ENCODE data around the gene DBNDD1.
"Not testable (repeated sequence)": the region's sequence is repeated elsewhere in the genome, so short reads cannot be mapped to it uniquely, and the experiment has no call there.

The DBNDD1 gene

DNA sequence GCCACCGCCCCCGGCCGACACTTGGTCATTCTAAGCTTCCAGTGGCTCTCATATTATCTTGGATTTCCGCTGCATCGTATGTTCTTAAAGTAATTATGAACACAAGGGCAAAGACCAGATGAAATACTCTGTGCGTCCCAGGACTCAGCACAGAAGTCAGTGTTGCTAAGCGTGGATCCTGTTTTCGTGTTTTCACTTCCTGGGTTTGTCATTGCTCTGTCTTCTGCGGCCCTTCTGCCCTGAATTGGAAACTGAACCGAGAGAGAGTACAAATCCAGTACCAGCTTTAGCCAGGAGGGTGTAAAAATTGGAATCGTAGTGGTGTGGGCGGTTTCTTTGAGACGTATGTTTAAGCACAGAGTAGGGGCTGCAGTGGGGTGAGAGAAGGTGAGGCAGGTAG is 32.7 kb downstream of the DBNDD1 start:
- no peak for DNase-seq

DNA sequence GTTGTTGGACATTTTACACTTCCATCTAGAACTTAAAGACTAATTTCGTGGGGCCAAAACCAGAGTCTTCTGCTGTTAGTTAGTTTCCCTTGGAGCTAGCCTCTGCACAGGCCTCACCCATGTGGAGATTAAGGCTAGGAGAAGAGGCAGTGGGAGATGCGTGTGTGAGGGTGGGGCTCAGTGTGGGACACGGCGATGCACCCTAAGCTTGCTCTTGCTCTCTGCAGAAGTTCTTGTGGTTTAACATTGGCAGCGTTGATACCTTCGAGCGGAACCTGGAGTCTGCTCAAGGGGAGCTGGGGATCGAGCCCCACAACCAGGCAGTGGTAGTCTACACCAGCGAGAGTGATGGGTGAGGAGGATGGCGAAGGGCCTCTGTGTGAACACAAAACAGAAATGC is 34.0 kb downstream of the DBNDD1 start:
- DNase-seq, result no peak

DNA sequence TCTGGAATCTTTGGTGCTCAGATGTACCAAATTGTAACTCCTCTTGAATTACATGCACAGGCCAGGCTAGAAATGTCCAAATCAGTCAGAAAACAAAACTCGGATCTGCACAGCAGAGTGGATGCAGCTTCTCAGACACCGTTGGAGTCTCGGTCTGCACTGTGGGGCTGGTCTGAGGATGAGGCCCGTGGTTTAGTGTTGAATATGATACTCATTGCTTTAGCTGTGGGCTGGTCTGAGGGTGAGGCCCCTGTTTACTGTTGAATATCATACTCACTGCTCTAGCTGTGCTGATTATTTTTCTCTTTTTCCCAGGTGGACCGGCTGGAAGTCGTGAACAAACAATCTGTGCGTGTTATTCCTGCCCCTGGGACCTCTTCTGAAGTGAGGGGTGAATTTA is 35.0 kb downstream of the DBNDD1 start:
- no peak for DNase-seq

DNA sequence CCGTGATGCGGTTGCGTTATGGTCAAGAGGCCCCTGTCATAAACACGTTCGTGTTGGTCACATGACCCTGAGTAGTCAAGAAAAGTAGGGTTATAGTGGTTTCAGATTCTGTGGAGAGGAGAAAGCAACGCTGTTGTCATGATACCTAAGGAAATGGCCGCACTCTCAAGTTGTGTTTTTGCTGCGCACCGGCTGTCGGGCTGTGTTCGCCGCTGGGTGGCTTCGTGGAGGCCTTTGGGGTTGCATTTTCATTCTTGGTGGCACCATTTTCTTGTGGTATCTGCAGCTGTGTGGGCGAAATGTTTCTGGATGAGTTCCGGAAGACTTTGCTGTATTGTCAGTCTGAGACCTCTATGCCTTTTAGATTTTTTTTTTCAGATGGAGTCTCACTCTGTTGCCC is 35.7 kb downstream of the DBNDD1 start:
- DNase-seq, result no peak

DNA sequence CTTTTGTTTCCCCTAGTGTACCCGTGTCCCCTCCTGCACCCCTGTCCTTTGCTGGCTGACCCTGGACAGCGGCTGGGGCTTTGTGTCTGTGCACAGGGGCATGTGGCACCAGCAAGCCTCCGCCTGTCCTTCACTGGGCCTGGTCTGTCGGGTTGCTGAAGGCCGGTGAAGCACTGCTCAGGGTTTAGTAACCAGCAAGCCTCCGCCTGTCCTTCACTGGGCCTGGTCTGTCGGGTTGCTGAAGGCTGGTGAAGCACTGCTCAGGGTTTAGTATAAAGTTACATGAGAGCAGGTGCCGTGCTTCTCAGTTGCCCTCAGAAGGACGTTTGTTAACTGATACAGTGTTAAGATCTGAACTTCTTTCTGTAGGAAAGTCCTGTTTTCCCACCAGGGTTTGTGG is 36.9 kb downstream of the DBNDD1 start:
- no peak for DNase-seq

DNA sequence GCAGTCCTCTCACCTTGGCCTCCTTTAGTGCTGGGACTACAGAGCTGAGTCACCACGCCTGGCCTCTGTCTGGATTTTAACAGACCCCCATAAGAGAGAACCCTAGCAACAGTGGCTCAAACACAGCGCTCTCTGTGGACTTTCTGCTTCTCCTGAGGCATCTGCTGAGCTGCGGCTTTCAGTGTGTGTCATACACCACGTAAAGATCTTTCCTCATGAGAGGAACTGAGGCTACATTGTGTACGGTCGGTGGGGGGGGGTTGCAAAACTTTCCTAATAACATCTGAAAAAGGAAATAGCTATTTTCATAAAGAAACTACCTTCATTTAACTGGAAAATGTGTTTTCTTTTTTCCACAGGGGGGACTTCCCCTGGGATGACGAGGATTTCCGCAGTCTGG is 37.8 kb downstream of the DBNDD1 start:
- no peak for DNase-seq

DNA sequence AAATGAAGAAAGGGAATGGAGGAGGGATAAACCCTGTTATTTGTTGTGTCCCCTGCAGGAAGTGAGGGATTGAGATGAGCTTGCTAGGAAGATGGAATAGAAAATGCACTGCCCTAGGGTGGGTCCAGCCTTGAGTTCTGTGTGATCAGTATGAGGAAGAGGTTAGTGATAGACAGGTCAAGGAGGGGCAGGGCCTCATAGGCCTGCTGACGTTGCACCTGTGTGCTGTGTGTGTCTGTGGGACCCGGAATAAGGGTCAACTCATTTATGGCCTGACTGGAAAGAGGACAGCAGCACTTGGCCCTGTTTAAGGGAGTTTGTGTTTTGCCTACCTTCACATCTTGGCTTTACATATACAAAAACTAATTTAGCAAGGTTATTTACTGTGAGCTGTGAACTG is 44.4 kb downstream of the DBNDD1 start:
- DNase-seq, result no peak

DNA sequence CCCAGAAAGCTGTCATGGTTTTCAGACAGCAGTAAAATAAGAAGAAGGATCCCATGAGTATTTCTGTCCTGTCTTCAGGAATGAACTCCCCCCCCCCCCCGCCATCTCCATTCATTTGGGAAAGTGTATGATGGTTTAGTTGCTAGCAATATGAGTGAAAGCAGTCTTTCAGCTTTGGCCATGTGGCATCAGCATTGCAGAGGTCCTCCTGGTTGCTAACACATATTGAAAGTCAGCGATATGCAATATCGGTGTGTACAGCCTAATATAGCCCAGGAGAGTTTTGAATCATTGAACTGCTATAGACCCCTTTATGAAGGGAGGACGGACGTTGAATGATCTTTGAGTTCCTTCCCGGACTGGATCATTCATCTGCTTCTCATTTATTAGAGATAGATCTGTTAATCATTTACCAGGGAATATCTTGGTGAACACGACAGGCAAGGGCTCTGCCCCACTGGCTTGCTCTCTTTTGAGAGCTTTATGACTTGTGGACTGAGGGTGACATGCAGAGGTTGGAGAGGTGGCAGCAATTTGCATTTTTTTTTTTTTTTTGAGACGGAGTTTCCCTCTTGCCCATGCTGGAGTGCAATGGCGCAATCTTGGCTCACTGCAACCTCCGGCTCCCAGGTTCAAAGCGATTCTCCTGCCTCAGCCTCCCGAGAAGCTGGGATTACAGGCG is 45.5 kb downstream of the DBNDD1 start:
- DNase-seq, result no peak

DNA sequence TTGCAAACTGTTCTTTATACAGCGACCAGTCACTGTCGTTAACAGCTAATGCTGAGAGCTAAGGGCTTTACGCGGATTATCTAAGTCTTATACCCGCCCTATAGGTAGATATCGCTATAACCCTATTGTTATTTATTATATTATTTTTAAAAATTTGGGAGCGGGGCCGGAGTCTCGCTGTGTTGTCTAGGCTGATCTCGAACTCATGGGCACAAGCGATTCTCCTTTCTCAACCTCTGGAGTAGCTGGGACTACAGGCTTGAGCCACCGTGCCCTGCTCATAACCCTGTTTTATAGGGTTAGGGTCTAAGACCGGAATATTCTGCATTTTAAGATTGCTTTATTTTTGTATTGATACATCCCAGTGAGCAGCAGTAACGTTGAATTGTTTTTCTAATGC is 46.0 kb downstream of the DBNDD1 start:
- no peak for DNase-seq

DNA sequence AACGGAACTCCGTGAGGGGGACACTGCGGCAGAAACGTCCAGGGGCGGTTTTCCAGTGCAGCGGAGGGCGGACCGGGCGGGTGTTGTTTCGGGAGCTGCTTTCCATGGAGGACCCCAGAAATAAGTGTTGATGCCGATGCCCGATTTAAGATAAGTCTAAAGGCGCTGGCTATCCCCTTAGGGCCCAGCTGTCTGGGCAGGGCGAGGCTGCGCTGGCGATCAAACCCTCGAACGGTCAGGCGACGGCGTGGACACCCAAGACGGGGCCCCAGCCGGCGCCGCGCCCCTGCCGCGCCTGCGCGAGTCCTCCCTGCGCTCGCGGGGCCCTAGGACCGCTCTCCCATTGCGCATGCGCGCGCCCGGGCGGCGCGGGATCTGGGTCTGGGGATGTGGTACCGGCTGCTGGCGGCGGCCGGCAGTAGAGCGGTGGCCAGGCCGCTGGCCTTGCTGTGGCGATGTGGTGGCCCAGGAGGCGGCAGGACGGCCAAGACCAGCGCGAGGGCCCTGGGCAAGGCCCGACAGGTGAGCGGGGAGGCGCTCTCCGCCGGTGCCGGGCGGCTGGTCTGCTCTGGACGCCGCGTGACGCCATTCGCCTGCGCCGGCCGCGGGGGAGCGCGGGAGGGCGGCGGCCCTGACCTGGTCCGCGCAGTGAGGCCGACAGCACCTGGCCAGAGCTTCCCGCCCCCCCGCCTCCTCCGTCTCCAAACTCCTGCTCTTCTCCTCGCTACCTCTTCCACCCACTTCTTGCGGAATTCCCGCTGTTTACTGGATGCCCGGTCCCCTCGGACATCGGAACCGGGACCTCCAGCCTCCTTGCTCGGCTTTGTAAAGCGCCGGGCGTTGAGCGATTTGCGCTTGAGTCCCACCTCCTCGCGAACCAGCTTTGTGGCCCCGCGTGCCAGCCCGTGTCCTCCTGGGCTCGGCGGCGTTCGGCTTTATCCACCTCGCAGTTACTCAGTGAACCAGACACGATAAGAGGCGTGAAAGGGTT is 46.7 kb downstream of the DBNDD1 start:
- no peak for DNase-seq

DNA sequence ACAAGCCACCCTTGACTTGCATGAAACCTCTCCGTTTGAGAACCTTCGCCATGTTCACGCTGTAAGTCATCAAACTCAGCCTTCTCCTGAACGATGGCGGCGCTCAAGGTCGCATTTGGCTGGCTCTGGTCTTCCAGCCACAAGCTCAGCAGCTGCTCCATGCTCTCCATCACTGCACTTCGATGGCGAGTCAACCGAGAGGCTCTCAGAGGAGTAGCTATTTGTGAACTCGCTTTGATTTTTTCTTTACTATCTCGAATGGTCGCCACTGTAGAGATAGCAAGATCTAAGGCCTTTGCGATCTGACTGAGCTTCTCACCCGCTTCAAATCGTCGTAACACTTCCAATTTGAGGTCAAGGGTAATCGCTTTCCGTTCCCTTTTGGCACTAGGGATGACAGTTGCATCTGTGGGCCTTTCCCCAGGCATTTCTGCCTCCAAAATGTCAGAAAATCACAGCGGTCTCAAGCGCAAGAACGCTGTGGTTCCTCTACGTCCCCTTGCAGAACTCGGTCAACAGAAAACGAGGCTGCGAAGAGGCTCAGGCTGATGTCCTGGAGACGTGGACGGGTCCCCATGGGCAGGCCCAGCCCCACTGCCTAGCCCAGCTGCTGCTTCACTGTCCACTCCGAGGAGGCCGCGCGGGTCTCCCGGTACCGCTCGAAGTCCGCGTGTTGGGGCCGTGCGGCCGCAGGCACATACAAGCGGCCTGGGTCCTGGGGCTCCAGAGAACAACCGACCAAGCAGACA is 47.6 kb downstream of the DBNDD1 start:
- DNase-seq, result no peak

DNA sequence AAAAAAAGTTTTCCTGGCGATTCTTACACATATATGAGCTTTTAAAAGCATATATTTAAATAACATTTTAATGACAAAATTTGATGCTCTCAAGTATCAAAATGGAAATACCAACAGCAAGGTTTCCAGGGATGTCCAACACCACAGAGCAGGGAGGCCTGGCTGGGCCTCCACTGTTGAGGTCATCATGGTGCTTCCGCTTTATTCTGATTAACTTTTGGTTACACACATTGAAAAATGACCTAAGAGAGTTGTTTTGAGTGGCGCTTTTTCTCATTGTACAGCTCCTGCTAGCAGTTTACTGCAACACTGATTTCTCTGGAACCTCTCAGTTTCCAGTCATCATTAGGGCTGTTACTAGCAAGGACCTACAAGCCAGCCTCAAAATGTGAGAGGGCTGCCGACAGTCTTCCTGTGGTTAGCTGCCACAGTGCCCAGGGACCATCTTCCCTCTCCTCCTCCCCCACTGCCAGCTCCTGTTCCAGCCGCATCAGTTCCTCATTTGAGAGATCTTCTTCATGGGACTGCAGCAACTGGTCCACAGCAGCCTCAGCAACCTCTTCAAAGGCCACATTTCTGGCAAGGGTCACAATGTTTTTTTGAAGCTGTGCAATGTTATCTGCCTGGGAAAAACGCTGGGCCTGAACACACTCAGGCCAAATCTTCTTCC is 49.4 kb downstream of the DBNDD1 start:
- DNase-seq, result no peak

DNA sequence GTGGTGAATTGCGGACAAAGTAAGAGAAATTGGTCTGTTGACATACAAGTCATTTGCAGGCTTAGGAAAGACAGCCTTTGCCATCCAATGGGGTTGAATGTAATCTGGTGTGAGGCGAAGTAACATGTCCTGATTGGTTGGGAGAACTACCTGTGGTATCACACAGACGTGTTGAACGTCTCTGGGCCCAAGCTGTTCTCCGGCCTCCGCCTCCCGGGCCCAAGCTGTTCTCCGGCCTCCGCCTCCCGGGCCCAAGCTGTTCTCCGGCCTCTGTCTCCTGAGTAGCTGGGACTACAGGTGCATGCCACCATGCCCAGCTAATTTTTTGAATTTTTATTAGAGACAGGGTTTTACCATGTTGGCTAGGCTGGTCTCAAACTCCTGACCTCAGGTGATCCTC is 51.2 kb downstream of the DBNDD1 start:
- DNase-seq, result not testable (repeated sequence)

DNA sequence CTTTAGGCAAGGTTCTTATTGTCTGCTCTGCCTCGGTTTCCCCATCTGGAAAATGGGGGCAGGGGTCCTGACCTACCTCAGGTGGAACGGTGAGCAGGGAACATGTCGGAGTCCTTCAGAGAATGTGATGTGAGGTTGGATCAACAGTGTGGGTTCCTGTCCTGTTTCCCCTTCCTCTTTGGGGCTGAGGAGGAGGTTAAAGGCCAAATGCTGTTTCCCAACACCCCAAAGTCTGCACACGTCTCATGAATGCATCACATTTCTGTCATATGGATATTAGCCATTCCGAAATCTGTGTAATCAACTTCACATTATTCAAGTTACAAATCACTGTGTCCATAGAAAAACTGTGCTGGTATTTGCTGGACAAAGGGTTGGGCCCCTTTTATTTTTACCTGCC is 51.8 kb downstream of the DBNDD1 start:
- not testable (repeated sequence) for DNase-seq

DNA sequence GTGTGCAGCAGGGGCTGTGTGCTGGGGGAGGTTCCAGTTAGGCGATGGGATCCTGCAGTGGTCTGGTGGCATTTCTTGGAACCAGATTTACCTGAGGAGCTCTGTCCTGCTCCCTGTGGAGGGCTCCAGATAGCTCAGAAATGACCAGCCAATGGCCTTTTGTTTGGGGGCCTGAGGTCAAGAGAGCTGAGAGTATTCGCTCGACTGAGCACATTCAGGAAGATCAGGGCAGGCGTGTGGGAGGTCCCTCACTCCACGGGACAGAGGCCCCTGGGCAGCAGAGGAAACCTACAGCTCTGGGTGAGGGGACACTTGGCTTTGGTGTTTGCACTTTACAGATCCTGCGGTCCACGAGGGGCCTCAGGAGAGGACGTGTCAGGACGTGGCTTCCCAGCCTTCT is 52.5 kb downstream of the DBNDD1 start:
- DNase-seq, result no peak

DNA sequence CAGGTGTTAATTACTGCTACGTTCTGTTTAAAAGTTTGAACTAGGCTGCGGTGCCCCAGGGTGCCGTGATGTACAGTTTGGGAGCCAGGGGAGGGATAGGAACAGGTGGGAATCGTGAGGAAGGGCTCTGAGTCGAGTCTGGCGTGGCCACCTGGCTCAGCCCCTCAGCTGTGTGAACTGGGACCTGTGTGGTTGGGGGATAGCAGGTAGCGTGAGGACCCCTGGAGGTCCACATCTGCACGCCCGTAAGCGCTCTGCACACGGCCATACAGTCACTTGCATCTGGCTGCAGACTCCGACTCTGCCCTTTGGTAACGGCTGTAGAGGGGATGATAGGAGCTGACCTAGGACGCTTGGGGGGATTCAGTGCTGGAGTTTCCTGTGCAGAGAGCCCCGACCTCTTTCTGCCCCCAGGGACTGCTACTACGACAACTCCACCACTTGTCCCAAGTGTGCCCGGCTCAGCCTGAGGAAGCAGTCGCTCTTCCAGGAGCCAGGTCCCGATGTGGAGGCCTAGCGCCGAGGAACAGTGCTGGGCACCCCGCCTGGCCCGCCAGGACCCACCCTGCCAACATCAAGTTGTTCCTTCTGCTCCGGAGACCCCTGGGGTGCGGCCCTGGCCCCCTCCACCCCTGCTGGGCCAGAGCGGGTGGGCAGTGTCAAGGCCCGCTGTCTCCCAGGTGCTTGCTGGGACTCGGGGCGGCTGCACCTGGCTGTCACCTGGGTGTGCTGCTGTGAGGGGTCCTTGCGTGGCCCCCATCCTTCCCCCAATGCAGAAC is 53.6 kb downstream of the DBNDD1 start:
- no peak for DNase-seq

DNA sequence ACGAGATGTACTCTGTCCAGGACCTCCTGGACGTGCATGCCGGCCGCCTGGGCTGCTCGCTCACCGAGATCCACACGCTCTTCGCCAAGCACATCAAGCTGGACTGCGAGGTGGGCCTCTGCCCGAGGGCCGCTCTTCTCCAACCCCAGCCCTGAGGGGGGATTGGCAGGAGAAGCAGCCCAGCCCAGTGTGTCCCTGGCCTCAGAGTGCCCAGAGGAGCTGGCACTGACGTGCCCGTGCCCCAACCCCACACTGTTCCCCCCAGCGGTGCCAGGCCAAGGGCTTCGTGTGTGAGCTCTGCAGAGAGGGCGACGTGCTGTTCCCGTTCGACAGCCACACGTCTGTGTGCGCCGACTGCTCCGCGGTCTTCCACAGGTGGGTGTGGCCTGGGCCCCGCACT is 55.1 kb downstream of the DBNDD1 start:
- DNase-seq, result no peak

DNA sequence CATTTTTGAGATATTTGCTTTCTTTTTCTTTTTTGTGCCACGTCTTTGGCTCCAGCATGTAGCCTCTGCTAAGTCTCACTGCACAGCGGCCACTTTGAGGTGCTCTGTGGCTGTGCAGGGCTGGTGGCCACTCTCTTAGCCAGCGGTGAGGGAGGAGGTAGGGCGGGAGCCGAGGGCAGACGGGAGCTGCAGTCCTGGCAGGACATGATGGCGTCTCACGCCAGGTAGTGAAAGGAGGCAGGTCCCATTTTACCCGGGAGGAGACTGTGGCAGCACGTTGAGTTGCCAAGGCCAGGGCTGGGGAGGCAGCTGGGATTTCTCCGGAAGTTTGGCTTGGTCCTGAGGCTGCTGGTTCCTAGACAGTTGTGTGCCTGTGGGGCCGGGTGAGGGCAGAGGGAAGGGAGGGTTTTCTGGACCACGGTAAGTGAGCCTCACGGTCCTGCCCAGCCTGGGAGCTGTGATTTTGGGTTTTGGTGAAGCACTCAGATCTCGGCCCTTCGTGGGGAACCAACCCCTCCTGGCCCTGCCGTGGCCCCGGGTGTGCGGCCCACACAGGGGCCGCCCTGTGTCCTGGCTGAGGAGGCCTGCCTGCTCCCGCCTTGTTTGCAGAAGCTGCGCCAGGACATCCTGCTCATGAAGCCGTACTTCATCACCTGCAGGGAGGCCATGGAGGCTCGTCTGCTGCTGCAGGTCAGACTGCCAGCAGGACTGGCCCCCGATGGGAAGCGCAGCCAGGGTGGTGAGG is 56.3 kb downstream of the DBNDD1 start:
- no peak for DNase-seq

DNA sequence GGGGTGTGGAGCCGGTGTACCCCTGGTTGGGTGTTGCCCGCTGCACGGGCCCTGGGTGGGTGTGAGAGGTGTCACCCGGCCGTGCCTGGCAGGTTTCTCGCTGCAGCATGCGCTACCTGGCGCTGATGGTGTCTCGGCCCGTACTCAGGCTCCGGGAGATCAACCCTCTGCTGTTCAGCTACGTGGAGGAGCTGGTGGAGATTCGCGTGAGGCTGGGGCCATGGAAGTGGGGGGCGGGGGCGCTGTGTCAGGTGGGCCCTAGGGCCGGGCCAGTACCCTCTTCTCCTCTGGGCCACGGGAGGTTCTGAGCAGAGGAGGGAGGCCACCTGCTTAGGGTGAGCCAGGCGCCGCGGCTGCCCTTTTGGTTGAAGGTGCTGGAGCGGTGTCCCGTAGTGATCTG is 57.3 kb downstream of the DBNDD1 start:
- no peak for DNase-seq

DNA sequence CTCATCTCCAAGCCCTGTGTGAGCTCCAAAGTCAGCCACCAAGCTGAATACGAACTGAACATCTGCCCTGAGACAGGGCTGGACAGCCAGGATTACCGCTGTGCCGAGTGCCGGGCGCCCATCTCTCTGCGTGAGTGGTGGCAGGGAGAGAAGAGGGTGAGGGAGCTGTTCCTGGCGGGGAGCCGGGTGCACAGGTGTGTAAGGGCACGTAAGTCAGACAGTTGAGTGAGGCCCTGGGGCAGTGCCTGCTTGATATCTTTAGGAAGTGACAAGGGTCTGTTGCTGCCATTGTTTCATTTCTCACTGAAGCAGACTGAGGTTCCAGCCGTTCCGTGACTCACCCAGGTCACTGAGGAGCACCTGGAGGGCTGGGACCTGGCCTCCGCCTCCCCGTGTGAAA is 58.3 kb downstream of the DBNDD1 start:
- no peak for DNase-seq

DNA sequence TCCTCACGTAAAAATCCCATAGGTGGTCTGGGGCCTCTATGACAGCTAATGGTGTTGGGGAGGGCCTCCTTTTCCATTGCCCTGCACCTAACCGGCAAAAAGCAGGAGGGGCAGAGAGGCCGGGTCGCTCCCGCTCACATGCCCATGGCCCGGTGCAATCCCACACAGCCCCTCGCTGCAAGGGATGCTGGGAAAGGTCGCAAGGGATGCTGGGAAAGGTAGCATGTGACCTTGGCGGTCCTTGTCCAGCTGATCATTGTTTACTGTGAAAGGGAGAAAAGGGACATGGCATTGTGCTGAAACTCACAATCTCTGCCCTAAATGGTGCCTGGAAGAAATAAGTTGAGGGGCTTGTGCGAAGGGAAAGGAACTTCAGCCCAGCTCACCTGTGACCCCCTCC is 60.7 kb downstream of the DBNDD1 start:
- DNase-seq, result no peak

DNA sequence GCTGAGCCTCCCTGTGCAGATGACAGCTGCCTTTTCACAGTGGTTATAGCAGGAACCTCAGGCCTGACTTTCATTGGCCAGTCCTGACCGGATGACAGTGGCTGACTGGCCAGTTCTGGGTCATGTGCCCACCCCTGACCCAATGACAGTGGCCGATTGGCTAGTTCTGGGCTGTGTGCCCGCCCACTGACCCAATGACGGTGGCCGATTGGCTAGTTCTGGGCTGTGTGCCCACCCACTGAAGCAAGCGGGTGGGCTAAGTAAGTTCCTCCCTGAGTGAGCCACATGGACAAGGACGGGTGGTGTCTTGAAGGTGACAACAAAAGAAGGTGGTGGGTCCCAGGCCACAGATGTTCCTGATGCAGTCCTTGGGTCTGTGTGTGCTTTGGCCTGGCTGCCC is 61.2 kb downstream of the DBNDD1 start:
- no peak for DNase-seq

All from NCI-H2081 treated with DMSO at 0.1 percent for 48 hours (cell line).